DND-41 (cell line): ENCODE results near the gene LTO1.

Experiments used
- ATAC-seq: fragments of 200-7000 bp; cut with Tn5 transposase; 3 replicates; pipeline ENCODE4 v1.9.1; 2021; ENCODE audit warnings: low read depth; ENCODE audit not compliant: insufficient read depth
- DNase-seq: peaks from one replicate; pipeline ENCODE4 v3.0.0-alpha.2; 2020
- H2AFZ ChIP-seq: 2 replicates; pipeline ENCODE4 v1.6.0; 2012; ENCODE audit warnings: low read depth, low read length
- H3K27ac ChIP-seq: 2 replicates; pipeline ENCODE4 v1.5.1; 2012; ENCODE audit warnings: low read length, inconsistent platforms
- H3K27me3 ChIP-seq: fragments of 200-600 bp; sonication (generic); 2 replicates; pipeline ENCODE4 v1.6.0; 2012; ENCODE audit warnings: low read length, mild to moderate bottlenecking, inconsistent platforms; ENCODE audit not compliant: insufficient read depth, poor library complexity
- H3K36me3 ChIP-seq: 2 replicates; pipeline ENCODE4 v1.5.1; 2012; ENCODE audit warnings: low read length, inconsistent platforms; ENCODE audit not compliant: insufficient read depth
- H3K4me1 ChIP-seq: 2 replicates; pipeline ENCODE4 v1.5.1; 2012; ENCODE audit warnings: mild to moderate bottlenecking, low read length; ENCODE audit not compliant: insufficient read depth
- H3K4me2 ChIP-seq: 2 replicates; pipeline ENCODE4 v1.6.0; 2012; ENCODE audit warnings: mild to moderate bottlenecking, moderate library complexity, low read length, inconsistent platforms; ENCODE audit not compliant: insufficient read depth
- H3K4me3 ChIP-seq, 2 experiments: fragments of 200-600 bp in 1 of 2; shearing (Covaris generic) in 1 of 2; 2 replicates each; pipeline ENCODE4 v1.5.1; 2012 to 2016; ENCODE audit warnings: inconsistent platforms in 2 of 2, low read length in 2 of 2, mild to moderate bottlenecking in 2 of 2, low read depth in 1 of 2, moderate library complexity in 1 of 2
- H3K79me2 ChIP-seq: 2 replicates; pipeline ENCODE4 v1.6.0; 2012; ENCODE audit warnings: low read length, inconsistent platforms; ENCODE audit not compliant: insufficient read depth
- H3K9ac ChIP-seq: 2 replicates; pipeline ENCODE4 v1.6.0; 2012; ENCODE audit warnings: low read depth, mild to moderate bottlenecking, inconsistent platforms, low read length, moderate library complexity
- H3K9me3 ChIP-seq: 2 replicates; pipeline ENCODE4 v1.5.1; 2012; ENCODE audit warnings: low read length, moderate library complexity, mild to moderate bottlenecking, inconsistent platforms; ENCODE audit not compliant: insufficient read depth, severe bottlenecking
- H4K20me1 ChIP-seq: 2 replicates; pipeline ENCODE4 v1.6.0; 2012; ENCODE audit warnings: low read length; ENCODE audit not compliant: insufficient read depth
- CTCF ChIP-seq: IDR thresholded peaks from 2 replicates; pipeline ENCODE4 v1.5.1; 2012; ENCODE audit warnings: borderline replicate concordance, low read length, moderate library complexity, mild to moderate bottlenecking; ENCODE audit not compliant: poor library complexity, severe bottlenecking; ENCODE audit errors: extremely low read depth
- EZH2 ChIP-seq: IDR thresholded peaks from 3 replicates; pipeline ENCODE4 v1.6.1; 2012; ENCODE audit warnings: borderline replicate concordance, low read depth, mild to moderate bottlenecking, moderate library complexity, low read length, inconsistent platforms; ENCODE audit not compliant: severe bottlenecking

The LTO1 gene

GRCh38 chr11:69716099-69716498 is 40.9 kb upstream of the LTO1 start:
- no peak overlapping the region for H3K9ac ChIP-seq
- H3K4me3 ChIP-seq = no peak overlapping the region
- no peak for DNase-seq
- ATAC-seq = no peak
- no peaks in the 10 kb centered on the region for H3K79me2 ChIP-seq
- H3K4me1 ChIP-seq = no peaks in the 10 kb centered on the region
- H3K36me3 ChIP-seq = no peaks in the 10 kb centered on the region
- peaks cover 22% of the 10 kb centered on the region for H4K20me1 ChIP-seq
- no peak overlapping the region for H3K27ac ChIP-seq
- TF ChIP-seq EZH2 (no peak), CTCF (no peak)
- H3K27me3 ChIP-seq = peaks cover 7% of the 10 kb centered on the region
- no peak overlapping the region for H2AFZ ChIP-seq
- no peaks in the 10 kb centered on the region for H3K9me3 ChIP-seq
- no peak overlapping the region for H3K4me2 ChIP-seq

DNA sequence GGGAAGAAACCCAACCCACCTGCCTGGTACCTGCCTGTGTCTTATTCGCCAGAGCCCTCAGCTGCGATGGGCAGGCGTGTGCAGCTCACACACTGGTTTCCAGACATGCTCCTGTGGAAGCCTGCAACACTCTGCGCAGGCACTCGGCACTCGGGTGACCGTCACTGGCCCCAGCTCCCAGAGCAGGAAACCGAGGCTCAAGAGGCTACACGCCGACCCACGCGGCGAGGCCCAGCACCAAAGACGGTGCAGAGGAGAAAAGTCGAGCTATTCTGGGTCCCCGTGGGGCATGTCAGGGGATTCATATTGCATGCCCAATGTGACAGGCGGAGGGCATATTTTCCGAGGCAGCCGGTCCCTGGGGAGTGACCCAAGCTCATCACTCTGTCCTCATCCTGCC is 40.3 kb upstream of the LTO1 start:
- Histone ChIP-seq H3K4me1 (no peaks in the 10 kb centered on the region), H3K79me2 (no peaks in the 10 kb centered on the region), H3K27me3 (peaks cover 7% of the 10 kb centered on the region), H3K36me3 (no peaks in the 10 kb centered on the region), H3K4me3 (no peak overlapping the region), H3K9ac (no peak overlapping the region), H3K4me2 (no peak overlapping the region), H2AFZ (no peak overlapping the region), H4K20me1 (peaks cover 22% of the 10 kb centered on the region), H3K9me3 (no peaks in the 10 kb centered on the region), H3K27ac (no peak overlapping the region)
- no peak for ATAC-seq
- DNase-seq = no peak
- no peak for TF ChIP-seq EZH2
- TF ChIP-seq CTCF = no peak

- peak; percentile 7 for DNase-seq
These were observed 37.0 kb upstream of the LTO1 start for GRCh38 chr11:69711822-69712801.

More at GRCh38 chr11:69711822-69712801, 37.0 kb upstream of the LTO1 start:
- H2AFZ ChIP-seq = no peak overlapping the region
- TF ChIP-seq CTCF (no peak), EZH2 (no peak)
- H3K4me1 ChIP-seq = no peaks in the 10 kb centered on the region
- peaks cover 5% of the 10 kb centered on the region; the same call in 1 of the 2 replicates for H4K20me1 ChIP-seq
- H3K79me2 ChIP-seq = no peaks in the 10 kb centered on the region
- H3K27me3 ChIP-seq = no peaks in the 10 kb centered on the region
- no peaks in the 10 kb centered on the region for H3K36me3 ChIP-seq
- ATAC-seq = no peak
- H3K4me2 ChIP-seq = no peak overlapping the region
- no peak overlapping the region for H3K4me3 ChIP-seq
- no peaks in the 10 kb centered on the region for H3K9me3 ChIP-seq
- no peak overlapping the region for H3K9ac ChIP-seq
- H3K27ac ChIP-seq = no peak overlapping the region
